T-helper 17 cell (primary cell): ENCODE measurements around the gene PAPOLB. TPM values are rescaled to one million over a fixed set of nuclear protein-coding genes. Genes with fewer than 3 reads are reported as not detected.
"Not testable (repeated sequence)": the region's sequence is repeated elsewhere in the genome, so short reads cannot be mapped to it uniquely, and the experiment has no call there.

ENCODE experiments used
- ATAC-seq: fragments of 150-1000 bp; cut with Tn5 transposase; 2 replicates; pipeline ENCODE4 v1.10.0; 2021; ENCODE audit warnings: mild to moderate bottlenecking, moderate library complexity
- DNase-seq, 3 donors: peaks; one replicate each; pipeline versions ENCODE4 v3.0.0 to v3.0.0-alpha.2; 2020 to 2021
- H3K9me3 ChIP-seq: one replicate; pipeline ENCODE4 v1.7.0; 2013; ENCODE audit warnings: low read length, mild to moderate bottlenecking; ENCODE audit not compliant: control insufficient read depth, poor library complexity, severe bottlenecking
- H3K27ac Mint-ChIP-seq: one replicate; pipeline ENCODE4 v1.8.0; 2022; ENCODE audit warnings: mild to moderate bottlenecking, moderate library complexity, mixed read lengths
- H3K27me3 Mint-ChIP-seq: one replicate; pipeline ENCODE4 v1.8.0; 2022; ENCODE audit warnings: mixed read lengths
- H3K36me3 Mint-ChIP-seq: one replicate; pipeline ENCODE4 v1.8.0; 2022; ENCODE audit warnings: low read depth, mixed read lengths
- H3K4me1 Mint-ChIP-seq: one replicate; pipeline ENCODE4 v1.8.0; 2022; ENCODE audit warnings: mild to moderate bottlenecking, mixed read lengths
- H3K4me3 Mint-ChIP-seq: one replicate; pipeline ENCODE4 v1.8.0; 2022; ENCODE audit warnings: mild to moderate bottlenecking, moderate library complexity, mixed read lengths
- total RNA-seq, 4 donors: library from RNA in 2 of 4; stranded (reverse) in 2 of 4; gene quantifications; one replicate each; pipeline ENCODE4 v1.2.3 and lab custom pipeline; 2022 to 2026

PAPOLB gene
- total RNA-seq (not detected), total RNA-seq (lab: John Stamatoyannopoulos, UW) (0.23 to 0.70 reads per million in 2 donors)

DNA sequence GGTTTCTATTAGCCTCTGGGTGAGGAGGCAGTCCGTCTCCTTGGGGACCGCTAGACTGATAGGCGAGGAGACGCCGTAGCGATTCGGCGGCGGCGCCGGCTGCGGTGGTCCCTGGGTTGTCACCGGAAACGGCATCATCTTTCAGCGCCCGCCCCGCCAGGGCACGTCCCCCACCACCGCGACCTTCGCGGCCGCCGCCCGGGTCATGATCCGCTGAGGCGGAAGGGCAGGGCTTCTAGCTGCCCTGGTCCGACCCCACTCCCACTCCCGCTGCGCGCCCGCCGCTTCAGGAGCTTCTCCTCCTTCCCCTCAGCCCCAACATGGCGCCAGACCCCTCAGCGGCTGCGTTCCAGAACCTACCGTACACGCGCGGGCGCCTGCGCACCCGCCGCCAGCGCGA, at the start of gene PAPOLB:
Gene PAPOLB (minus strand): TSS at position 358 of the 400 bp plus-strand sequence. CDS start 220 bp downstream, at position 138.
- H3K27ac Mint-ChIP-seq: no peak within 1 kb of the TSS
- no peak for DNase-seq
- no peak for ATAC-seq
- peak within 1 kb of the TSS; percentile 5 for H3K4me3 Mint-ChIP-seq
- no peaks in the 10 kb centered on the region for H3K36me3 Mint-ChIP-seq
- H3K9me3 ChIP-seq: no peaks in the 10 kb centered on the region
- H3K4me1 Mint-ChIP-seq: no peaks in the 10 kb centered on the region
- peaks cover 67% of the 10 kb centered on the region for H3K27me3 Mint-ChIP-seq

DNA sequence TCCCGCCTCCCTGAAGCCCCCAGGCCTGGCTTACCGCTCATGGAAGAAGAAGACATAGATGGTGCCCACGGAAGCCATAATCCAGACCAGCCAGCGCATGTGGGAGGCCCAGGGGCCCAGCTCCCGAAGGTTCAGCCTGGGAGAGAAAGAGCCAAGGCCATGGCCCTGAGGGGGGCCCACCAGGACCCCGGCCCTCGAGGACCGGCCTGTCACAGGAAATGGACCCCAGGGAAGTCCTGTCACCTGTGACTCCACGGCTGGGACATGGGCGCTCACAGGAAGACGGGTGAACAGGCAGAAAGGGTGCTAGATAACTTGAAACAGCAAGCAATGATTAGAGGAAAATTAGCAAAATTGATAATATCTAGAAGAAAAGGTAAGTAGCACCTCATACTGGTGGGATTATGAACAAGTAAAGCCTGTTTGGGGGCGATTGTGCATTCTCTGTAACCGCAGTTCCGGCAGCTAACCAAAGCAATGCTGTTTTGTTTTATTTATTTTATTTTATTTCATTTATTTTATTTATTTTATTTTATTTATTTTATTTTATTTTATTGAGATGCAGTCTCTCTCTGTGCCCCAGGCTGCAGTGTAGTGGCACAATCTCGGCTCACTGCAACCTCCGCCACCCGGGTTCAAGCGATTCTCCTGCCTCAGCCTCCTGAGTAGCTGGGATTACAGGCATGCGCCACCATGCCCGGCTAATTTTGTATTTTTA, 49.4 kb upstream of the PAPOLB start:
- ATAC-seq: no peak
- no peaks in the 10 kb centered on the region for H3K9me3 ChIP-seq
- Mint-ChIP-seq H3K27ac (no peak overlapping the region), H3K4me1 (no peaks in the 10 kb centered on the region), H3K36me3 (no peaks in the 10 kb centered on the region), H3K27me3 (peaks cover 8% of the 10 kb centered on the region), H3K4me3 (no peak overlapping the region)
- no peak for DNase-seq

DNA sequence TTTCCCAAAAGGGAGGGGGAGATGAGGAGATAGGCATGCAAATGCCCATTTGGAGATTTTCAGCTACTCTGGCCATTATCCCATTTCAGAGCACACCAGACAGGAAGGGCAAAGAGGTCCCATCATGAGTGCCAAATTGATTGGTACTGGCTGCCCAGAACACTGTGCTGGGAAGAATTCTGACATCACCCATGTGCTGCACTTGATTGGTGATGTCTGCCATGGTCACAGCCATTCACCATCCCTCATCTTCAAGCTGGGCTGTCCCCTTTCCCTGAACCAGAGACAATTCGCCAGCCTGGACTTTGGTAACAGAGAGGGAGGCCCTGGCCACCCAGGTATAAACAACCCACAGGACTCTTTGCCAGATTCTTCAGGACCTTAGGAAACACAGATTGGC, 44.9 kb upstream of the PAPOLB start:
- Mint-ChIP-seq H3K4me1 (no peaks in the 10 kb centered on the region), H3K27me3 (peaks cover 22% of the 10 kb centered on the region), H3K4me3 (no peak overlapping the region), H3K36me3 (no peaks in the 10 kb centered on the region), H3K27ac (no peak overlapping the region)
- no peak for DNase-seq
- H3K9me3 ChIP-seq: no peaks in the 10 kb centered on the region
- no peak for ATAC-seq

DNA sequence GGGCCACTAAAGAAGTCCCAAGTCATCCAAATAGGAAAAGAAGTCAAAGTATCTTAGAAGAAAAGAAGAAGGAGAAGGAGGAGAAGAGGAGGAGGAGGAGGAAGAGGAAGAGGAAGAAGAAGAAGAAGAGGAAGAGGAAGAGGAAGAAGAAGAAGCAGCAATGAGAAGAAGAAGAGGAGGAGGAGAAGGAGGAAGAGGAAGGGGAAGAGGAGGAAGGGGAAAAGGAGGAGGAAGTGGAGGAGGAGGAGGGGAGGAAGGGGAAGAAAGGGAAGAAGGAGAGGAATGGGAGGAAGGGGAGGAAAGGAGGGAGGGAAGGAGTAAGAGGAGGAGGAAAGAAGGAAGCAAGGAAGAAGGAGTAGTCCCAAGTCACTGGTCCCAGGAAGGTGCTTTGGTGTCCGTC, 43.3 kb upstream of the PAPOLB start:
- DNase-seq (no peak), ATAC-seq (no peak)
- Mint-ChIP-seq H3K27me3 (peaks cover 14% of the 10 kb centered on the region), H3K4me1 (no peaks in the 10 kb centered on the region), H3K27ac (no peak overlapping the region), H3K4me3 (no peak overlapping the region), H3K36me3 (no peaks in the 10 kb centered on the region)
- no peaks in the 10 kb centered on the region for H3K9me3 ChIP-seq

DNA sequence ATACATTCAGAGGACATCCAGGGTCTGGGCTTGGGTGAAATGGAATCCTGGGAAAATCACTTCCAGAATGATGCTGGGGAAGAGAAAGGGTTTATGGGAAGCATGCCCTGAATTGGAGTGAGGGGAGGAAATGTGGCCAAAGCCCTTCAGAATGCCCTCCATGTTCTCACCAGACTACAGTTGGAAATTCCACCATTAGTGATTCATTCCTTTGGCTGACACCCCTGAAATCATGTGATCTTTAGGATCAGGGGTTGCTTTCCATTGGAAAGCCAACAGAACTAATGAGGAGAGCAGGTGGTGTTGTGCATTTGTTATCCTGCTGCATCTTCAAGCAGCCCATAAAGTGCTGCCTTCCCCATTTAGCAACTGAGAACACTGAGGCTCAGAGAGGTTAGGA, 42.5 kb upstream of the PAPOLB start:
- Mint-ChIP-seq H3K4me3 (no peak overlapping the region), H3K27me3 (peaks cover 23% of the 10 kb centered on the region), H3K36me3 (no peaks in the 10 kb centered on the region), H3K27ac (no peak overlapping the region), H3K4me1 (no peaks in the 10 kb centered on the region)
- ATAC-seq (no peak), DNase-seq (no peak)
- no peaks in the 10 kb centered on the region for H3K9me3 ChIP-seq

DNA sequence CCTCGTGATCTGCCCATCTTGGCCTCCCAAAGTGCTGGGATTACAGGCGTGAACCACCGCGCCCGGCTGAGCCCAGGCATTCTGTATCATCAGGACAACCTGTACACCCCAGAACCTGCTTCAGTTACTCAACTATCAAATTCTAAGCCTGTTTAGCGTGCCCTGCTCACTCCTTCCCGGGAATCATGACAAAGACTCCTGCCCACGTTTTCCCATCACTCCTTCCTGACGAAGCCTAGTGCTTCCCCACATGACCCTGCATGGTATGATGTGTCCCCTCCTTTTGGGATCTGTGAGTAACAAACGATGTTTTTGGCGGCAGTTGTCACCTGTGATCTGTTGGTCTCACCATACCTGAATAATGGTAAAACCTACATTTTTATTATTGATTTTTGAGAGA, 33.9 kb upstream of the PAPOLB start:
- no peaks in the 10 kb centered on the region for H3K4me1 Mint-ChIP-seq
- H3K9me3 ChIP-seq: no peaks in the 10 kb centered on the region
- no peak overlapping the region for H3K27ac Mint-ChIP-seq
- peaks cover 16% of the 10 kb centered on the region for H3K27me3 Mint-ChIP-seq
- H3K36me3 Mint-ChIP-seq: no peaks in the 10 kb centered on the region
- ATAC-seq (no peak), DNase-seq (no peak)
- H3K4me3 Mint-ChIP-seq: no peak overlapping the region

DNA sequence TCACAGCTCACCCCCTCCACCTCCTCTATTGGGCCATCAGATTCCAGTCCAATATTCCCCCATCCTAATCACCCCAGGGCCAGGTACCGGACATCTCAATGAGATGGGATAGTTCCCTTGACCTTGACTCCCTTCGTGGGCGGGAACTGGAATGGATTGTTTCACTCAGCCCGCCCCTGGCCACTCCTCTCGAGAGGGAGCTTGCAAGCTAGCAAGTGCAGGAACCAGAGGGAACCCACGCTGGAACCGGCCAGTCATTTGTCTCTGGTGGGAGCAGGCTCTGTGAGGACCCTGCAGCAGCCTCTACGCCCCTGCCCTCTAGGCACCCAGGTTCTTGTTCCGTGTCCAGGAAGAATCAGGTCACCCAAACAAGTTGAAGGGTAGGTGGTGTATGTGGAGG, 32.7 kb upstream of the PAPOLB start:
- H3K9me3 ChIP-seq: no peaks in the 10 kb centered on the region
- ATAC-seq (no peak), DNase-seq (no peak)
- Mint-ChIP-seq H3K36me3 (no peaks in the 10 kb centered on the region), H3K4me1 (no peaks in the 10 kb centered on the region), H3K27me3 (peaks cover 15% of the 10 kb centered on the region), H3K27ac (no peak overlapping the region), H3K4me3 (no peak overlapping the region)

DNA sequence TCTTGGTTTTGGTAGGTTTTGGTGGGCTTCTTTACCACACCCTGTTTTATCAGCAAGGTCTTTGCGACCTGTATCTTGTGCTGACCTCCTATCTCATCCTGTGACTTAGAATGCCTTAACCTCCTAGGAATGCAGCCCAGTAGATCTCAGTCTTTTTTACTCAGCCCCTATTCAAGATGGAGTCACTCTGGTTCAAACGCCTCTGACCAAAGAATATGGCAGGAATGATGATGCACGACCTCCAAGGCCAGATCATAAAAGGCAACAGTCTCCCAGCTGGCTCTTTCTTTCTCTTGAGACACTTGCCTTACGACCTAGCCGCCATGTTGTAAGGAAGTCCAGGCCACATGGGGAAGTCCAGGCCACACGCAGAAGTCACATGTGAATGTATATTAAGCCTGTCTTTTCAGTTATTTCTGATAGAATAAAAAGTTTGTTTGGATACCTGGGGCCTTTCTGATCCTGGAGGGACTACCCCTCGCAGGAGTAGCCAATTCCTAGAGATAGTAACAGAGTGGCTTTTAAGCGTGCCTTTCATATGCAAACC, 32.2 kb upstream of the PAPOLB start:
- peaks cover 18% of the 10 kb centered on the region for H3K27me3 Mint-ChIP-seq
- H3K9me3 ChIP-seq: no peaks in the 10 kb centered on the region
- H3K4me3 Mint-ChIP-seq: no peak overlapping the region
- DNase-seq: no peak
- peaks cover 2% of the 10 kb centered on the region for H3K36me3 Mint-ChIP-seq
- ATAC-seq: no peak
- no peak overlapping the region for H3K27ac Mint-ChIP-seq
- H3K4me1 Mint-ChIP-seq: no peaks in the 10 kb centered on the region

DNA sequence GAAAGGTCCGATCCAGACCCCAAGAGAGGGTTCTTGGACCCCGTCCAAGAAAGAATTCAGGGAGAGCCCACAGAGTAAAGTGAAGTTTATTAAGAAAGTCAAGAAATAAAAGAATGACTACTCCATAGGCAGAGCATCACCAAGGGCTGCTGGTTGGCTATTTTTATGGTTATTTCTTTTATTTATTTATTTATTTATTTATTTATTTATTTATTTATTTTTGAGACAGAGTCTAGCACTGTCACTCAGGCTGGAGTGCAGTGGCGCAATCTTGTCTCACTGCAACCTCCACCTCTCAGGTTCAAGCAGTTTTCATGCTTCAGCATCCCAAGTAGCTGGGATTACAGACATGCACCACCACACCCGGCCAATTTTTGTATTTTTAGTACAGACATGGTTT, 31.4 kb upstream of the PAPOLB start:
- H3K27ac Mint-ChIP-seq: not testable (repeated sequence)

DNA sequence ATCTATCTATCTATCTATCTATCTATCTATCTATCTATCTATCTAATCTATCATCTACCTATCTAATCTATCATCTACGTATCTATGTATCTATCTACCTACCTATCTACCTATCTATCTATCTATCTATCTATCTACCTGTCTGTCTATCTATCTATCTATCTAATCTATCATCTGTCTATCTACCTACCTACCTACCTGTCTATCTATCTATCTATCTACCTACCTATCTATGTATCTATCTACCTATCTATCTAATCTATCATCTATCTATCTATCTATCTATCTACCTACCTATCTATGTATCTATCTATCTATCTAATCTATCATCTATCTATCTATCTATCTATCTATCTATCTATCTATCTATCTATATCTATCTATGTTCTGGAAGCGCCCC, 29.7 kb upstream of the PAPOLB start:
- not testable (repeated sequence) for ATAC-seq, H3K36me3 Mint-ChIP-seq, DNase-seq, H3K4me3 Mint-ChIP-seq, H3K4me1 Mint-ChIP-seq, H3K27ac Mint-ChIP-seq, H3K9me3 ChIP-seq
- H3K27me3 Mint-ChIP-seq: peaks cover 27% of the 10 kb centered on the region

More for the DNA sequence above, 31.4 kb upstream of the PAPOLB start:
- not testable (repeated sequence) for ATAC-seq, H3K36me3 Mint-ChIP-seq, H3K9me3 ChIP-seq, H3K4me1 Mint-ChIP-seq, H3K4me3 Mint-ChIP-seq, DNase-seq
- peaks cover 18% of the 10 kb centered on the region for H3K27me3 Mint-ChIP-seq

DNA sequence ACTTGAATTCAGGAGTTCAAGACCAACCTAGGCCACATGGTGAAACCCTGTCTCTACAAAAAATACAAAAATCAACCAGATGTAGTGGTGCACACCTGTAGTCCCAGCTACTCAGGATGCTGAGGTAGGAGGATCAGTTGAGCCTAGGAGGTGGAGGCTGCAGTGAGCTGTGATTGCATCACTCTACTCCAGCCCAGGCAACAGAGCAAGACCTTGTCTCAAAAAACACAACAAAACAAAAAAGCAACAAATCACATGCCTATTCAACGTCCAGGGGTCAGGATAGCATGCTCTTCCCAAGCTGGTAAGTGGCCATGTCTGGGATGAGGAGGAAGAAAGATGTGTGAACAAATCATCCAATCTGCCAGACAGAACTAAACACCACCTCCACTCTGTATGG, 27.9 kb upstream of the PAPOLB start:
- H3K27ac Mint-ChIP-seq: no peak overlapping the region
- peaks cover 2% of the 10 kb centered on the region for H3K4me1 Mint-ChIP-seq
- DNase-seq (no peak), ATAC-seq (no peak)
- H3K36me3 Mint-ChIP-seq: peaks cover 5% of the 10 kb centered on the region
- no peak overlapping the region for H3K4me3 Mint-ChIP-seq
- peaks cover 30% of the 10 kb centered on the region for H3K27me3 Mint-ChIP-seq
- H3K9me3 ChIP-seq: no peaks in the 10 kb centered on the region

DNA sequence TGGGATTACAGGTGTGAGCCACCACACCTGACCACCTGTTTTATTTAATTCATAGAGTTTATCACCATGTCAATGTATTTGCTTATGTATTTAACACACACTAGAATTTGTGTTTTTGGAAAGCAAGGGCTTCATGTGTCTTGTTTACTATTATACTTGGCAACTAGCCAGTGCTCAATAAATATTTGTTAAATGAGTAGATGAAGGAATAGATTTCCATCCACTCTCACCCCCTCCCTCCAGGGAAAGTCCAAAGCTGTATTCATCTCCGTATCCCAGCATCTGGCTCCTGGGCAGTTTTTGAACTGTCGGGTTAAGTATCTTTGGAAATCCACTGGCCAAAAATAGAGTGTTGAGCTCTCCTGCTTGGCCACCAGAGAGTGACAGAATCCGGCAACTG, 26.3 kb upstream of the PAPOLB start:
- Mint-ChIP-seq H3K27me3 (peaks cover 34% of the 10 kb centered on the region), H3K4me3 (no peak overlapping the region), H3K4me1 (peaks cover 2% of the 10 kb centered on the region), H3K27ac (no peak overlapping the region), H3K36me3 (peaks cover 5% of the 10 kb centered on the region)
- H3K9me3 ChIP-seq: no peaks in the 10 kb centered on the region
- ATAC-seq (no peak), DNase-seq (no peak)

DNA sequence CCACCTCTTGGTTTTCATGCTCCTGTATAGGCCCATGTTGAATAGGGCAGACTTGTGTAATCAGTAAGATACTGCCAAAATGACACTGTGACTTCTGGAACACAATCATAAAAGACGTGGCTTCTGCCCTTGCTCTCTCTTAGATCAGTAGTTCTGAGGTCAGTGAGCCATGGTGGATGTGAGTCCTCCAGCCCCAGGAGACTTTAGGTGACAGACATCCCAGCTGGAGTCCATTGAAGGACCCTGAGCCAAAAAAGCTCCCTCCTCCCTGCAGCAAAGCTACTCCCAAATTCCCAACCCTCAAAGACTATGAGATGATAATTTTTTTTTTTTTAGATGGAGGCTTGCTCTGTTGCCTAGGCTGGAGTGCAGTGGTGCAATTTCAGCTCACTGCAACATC, 24.8 kb upstream of the PAPOLB start:
- peaks cover 5% of the 10 kb centered on the region for H3K36me3 Mint-ChIP-seq
- H3K27me3 Mint-ChIP-seq: peaks cover 45% of the 10 kb centered on the region
- H3K4me3 Mint-ChIP-seq: no peak overlapping the region
- peaks cover 8% of the 10 kb centered on the region for H3K4me1 Mint-ChIP-seq
- DNase-seq (no peak), ATAC-seq (no peak)
- H3K27ac Mint-ChIP-seq: no peak overlapping the region
- no peaks in the 10 kb centered on the region for H3K9me3 ChIP-seq

DNA sequence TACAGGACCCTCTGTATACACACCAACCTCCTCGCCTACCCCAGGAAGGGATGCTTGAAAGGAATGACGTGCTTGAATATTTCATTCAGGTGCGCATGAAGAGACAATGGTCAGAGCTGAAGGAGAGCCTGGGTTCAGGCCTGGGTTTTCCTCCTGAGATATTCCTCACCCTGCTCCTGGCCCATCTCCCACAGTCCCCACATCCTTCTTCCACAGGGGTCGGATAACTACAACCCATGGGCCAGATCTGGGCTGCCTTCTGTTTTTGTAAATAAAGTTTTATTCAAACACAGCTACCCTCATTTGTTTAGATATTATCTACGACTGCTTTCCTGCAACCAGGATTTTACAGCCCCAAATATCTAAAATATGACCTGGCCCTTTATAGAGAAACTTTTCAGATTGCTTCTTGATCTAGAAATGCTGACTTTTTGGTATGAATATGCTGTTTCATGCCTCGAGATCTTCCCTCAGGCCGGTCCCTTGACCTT, 23.5 kb upstream of the PAPOLB start:
- no peak overlapping the region for H3K4me3 Mint-ChIP-seq
- ATAC-seq (no peak), DNase-seq (no peak)
- no peaks in the 10 kb centered on the region for H3K9me3 ChIP-seq
- H3K36me3 Mint-ChIP-seq: peaks cover 7% of the 10 kb centered on the region
- peaks cover 8% of the 10 kb centered on the region for H3K4me1 Mint-ChIP-seq
- H3K27ac Mint-ChIP-seq: no peak overlapping the region
- peaks cover 44% of the 10 kb centered on the region for H3K27me3 Mint-ChIP-seq
